Measurements from ENCODE around the gene LCN2. TPM values are rescaled to one million over a fixed set of nuclear protein-coding genes. Genes with fewer than 3 reads are reported as not detected.

LCN2 gene
- polyA plus RNA-seq, 1 donor: 0.75 TPM

DNA sequence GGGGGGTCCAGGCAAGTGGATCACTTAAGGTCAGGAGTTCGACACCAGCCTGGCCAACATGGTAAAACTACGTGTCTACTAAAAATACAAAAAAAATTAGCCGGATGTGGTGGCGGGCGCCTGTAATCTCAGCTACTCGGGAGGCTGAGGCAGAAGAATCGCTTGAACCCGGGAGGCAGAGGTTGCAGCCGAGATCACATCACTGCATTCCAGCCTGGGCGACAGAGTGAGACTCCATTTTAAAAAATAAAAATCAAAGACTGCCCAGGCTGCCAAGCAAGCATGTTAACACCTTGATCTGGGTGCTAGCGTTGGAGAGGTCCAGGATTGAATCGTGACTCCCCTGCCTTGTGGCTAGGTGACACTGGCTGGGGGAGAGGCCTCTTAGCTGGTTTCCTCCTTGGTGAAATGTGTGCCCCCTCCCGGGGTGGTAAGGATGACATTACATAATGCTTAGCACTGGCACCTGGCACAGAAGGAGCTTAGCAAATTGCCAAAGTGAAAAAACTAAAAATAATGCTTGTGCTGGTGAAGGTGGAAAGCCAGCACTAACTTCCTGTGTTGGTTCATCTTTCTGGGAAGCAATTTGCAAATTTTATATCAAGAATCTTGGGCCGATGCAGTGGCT is 44.3 kb downstream of the LCN2 start:
- DNase-seq: no peak

- DNase-seq: no peak
These were observed 52.5 kb downstream of the LCN2 start for GRCh38 chr9:128201441-128202369.

- DNase-seq: no peak
These were observed 53.4 kb downstream of the LCN2 start for GRCh38 chr9:128202648-128203023.

Other genes with a start within 250 kb of the LCN2 start
- gene ST6GALNAC6, start 249.8 kb upstream of the LCN2 start, polyA plus RNA-seq (ENCODE audit: insufficient read length): 38.4 TPM
- 9.8 TPM for gene ST6GALNAC4, start 232.4 kb upstream of the LCN2 start, polyA plus RNA-seq (ENCODE audit: insufficient read length)
- 1.4 TPM for gene PIP5KL1, start 218.7 kb upstream of the LCN2 start, polyA plus RNA-seq (ENCODE audit: insufficient read length)
- gene DPM2, start 211.6 kb upstream of the LCN2 start, polyA plus RNA-seq (ENCODE audit: insufficient read length): 35.6 TPM
- gene EEIG1, start 168.5 kb upstream of the LCN2 start, polyA plus RNA-seq (ENCODE audit: insufficient read length): 34.2 TPM
- gene NAIF1, start 82.1 kb upstream of the LCN2 start, polyA plus RNA-seq (ENCODE audit: insufficient read length): 10.8 TPM
- 12.9 TPM for gene SLC25A25, start 81.2 kb upstream of the LCN2 start, polyA plus RNA-seq (ENCODE audit: insufficient read length)
- gene PTGES2, start 21.7 kb upstream of the LCN2 start, polyA plus RNA-seq (ENCODE audit: insufficient read length): 37.9 TPM
- 31.8 TPM for gene BBLN, start 10.8 kb downstream of the LCN2 start, polyA plus RNA-seq (ENCODE audit: insufficient read length)
- gene CIZ1, start 42.1 kb downstream of the LCN2 start, polyA plus RNA-seq (ENCODE audit: insufficient read length): 139 TPM
- 231 TPM for gene DNM1, start 53.9 kb downstream of the LCN2 start, polyA plus RNA-seq (ENCODE audit: insufficient read length)
- 92.5 TPM for gene GOLGA2, start 126.6 kb downstream of the LCN2 start, polyA plus RNA-seq (ENCODE audit: insufficient read length)
- gene SWI5, start 126.8 kb downstream of the LCN2 start, polyA plus RNA-seq (ENCODE audit: insufficient read length): 31.6 TPM
- 37.6 TPM for gene TRUB2, start 173.0 kb downstream of the LCN2 start, polyA plus RNA-seq (ENCODE audit: insufficient read length)
- 83.2 TPM for gene COQ4, start 173.4 kb downstream of the LCN2 start, polyA plus RNA-seq (ENCODE audit: insufficient read length)
- gene SLC27A4, start 191.1 kb downstream of the LCN2 start, polyA plus RNA-seq (ENCODE audit: insufficient read length): 16.7 TPM
- 53.6 TPM for gene URM1, start 221.9 kb downstream of the LCN2 start, polyA plus RNA-seq (ENCODE audit: insufficient read length)

All from left kidney (tissue), 2 donors.